ENCODE results near the gene MED27. TPM values are rescaled to one million over a fixed set of nuclear protein-coding genes. Genes with fewer than 3 reads are reported as not detected.

The MED27 gene
- total and polyA plus RNA-seq, 2 of the 4 experiments (the other 2 are of a cell fraction), result 50.2 to 63.4 TPM

DNA sequence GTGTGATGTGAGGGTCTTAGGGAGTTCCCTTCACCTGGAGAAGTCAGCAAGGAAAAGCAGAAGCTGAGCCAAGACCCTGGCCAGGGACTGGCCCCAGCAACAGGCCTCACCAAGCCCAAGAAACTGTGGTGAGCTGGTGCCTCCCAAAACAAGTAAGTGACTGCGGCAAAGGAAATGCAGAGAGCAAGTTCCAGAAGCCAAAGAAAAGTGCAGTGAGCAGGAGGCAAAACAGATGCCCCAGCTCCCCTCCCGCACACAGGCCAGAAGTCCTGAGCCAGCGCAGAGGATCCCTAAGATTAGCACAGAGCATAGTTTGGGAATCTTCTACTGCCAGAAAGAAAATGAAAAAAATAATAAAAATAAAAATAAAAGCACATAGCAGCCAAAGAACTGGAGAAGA, 13.2 kb downstream of the MED27 start:
- H2AFZ ChIP-seq (replicated peaks; ENCODE audit: low read length, poor library complexity), result no peak overlapping the region
- H3K18ac ChIP-seq (ENCODE audit: low read depth, low read length), result no peak overlapping the region
- no peak overlapping the region for H3K27ac ChIP-seq (ENCODE audit: insufficient read depth, low read length)
- BruUV-seq (replicated peaks), result no TSS peak
- WGBS, 2 experiments (ENCODE audit: extremely low coverage in 2 of 2, insufficient read length in 1 of 2), result 100% methylated on average over 1 of the region's 3 CpGs; no CpG with 5 or more reads in 1 of the 2 experiments
- no peak overlapping the region for H2AK9ac ChIP-seq (replicated peaks; ENCODE audit: low read depth, low read length, poor library complexity)
- H4K5ac ChIP-seq (ENCODE audit: low read depth, low read length), result no peak overlapping the region
- ATAC-seq (ENCODE audit: low read depth) (no peak), DNase-seq (no peak)
- H3K23ac ChIP-seq (ENCODE audit: low read depth, low read length), result no peak overlapping the region
- no peak overlapping the region for H3K4me2 ChIP-seq (ENCODE audit: low read depth, low read length)
- CTCF ChIA-PET, result no interaction called here
- H3K14ac ChIP-seq (replicated peaks; ENCODE audit: low read depth, low read length), result no peak overlapping the region
- H3K4ac ChIP-seq (ENCODE audit: low read depth, low read length), result no peak overlapping the region
- in situ Hi-C loops (cut with MboI; ENCODE audit: low sequenced_read_pairs) (no loop called here), dilution Hi-C loops (cut with HindIII; ENCODE audit: low sequenced_read_pairs, unreplicated experiment) (no loop called here), intact Hi-C loops (cut with micrococcal nuclease) (no loop called here)
- peaks cover 10% of the 10 kb centered on the region for H3K36me3 ChIP-seq (ENCODE audit: control insufficient read depth, insufficient read depth, low read length)
- TF ChIP-seq MAFK (IDR thresholded peaks at IDR 0.05; ENCODE audit: low read depth, low read length), result no peak
- TF ChIP-seq ELK1 (IDR thresholded peaks at IDR 0.05; ENCODE audit: borderline replicate concordance, low read depth, low read length), result no peak
- no peak for TF ChIP-seq MXI1 (IDR thresholded peaks at IDR 0.05; ENCODE audit: borderline replicate concordance, low read depth, low read length)
- no peak for TF ChIP-seq CEBPB (IDR thresholded peaks at IDR 0.05; ENCODE audit: low read depth, low read length)
- no peak for TF ChIP-seq NFE2L2 (IDR thresholded peaks at IDR 0.05; ENCODE audit: low read depth, low read length)
- TF ChIP-seq FOS (IDR thresholded peaks at IDR 0.05; ENCODE audit: low read depth, low read length), result no peak
- no peak for TF ChIP-seq RAD21 (IDR thresholded peaks at IDR 0.05; ENCODE audit: low read length)
- no peak for TF ChIP-seq MAZ (IDR thresholded peaks at IDR 0.05; ENCODE audit: borderline replicate concordance, low read depth, low read length)
- TF ChIP-seq, protein P1, sequence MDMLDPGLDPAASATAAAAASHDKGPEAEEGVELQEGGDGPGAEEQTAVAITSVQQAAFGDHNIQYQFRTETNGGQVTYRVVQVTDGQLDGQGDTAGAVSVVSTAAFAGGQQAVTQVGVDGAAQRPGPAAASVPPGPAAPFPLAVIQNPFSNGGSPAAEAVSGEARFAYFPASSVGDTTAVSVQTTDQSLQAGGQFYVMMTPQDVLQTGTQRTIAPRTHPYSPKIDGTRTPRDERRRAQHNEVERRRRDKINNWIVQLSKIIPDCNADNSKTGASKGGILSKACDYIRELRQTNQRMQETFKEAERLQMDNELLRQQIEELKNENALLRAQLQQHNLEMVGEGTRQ (IDR thresholded peaks at IDR 0.05; ENCODE audit: low read depth, low read length), result no peak
- TF ChIP-seq CHD1 (IDR thresholded peaks at IDR 0.05; ENCODE audit: low read depth, low read length), result no peak
- TF ChIP-seq POLR2A (IDR thresholded peaks at IDR 0.05; ENCODE audit: low read depth, low read length), result no peak
- TF ChIP-seq CTCF (conservative IDR thresholded peaks at IDR 0.05; ENCODE audit: low read depth, low read length), result no peak
- TF ChIP-seq RCOR1 (IDR thresholded peaks at IDR 0.05; ENCODE audit: insufficient replicate concordance, low read length), result no peak
- no peak for TF ChIP-seq RFX5 (IDR thresholded peaks at IDR 0.05; ENCODE audit: low read depth, low read length)
- TF ChIP-seq BHLHE40 (IDR thresholded peaks at IDR 0.05; ENCODE audit: low read depth, low read length), result no peak
- TF ChIP-seq SMC3 (IDR thresholded peaks at IDR 0.05; ENCODE audit: low read depth, low read length), result no peak
- POLR2A ChIA-PET (ENCODE audit: unreplicated experiment), result no interaction called here
- no peak overlapping the region for H2BK15ac ChIP-seq (ENCODE audit: low read depth, low read length)
- H3K56ac ChIP-seq (ENCODE audit: extremely low read depth, insufficient read depth, low read length), result no peak overlapping the region
- peaks cover 78% of the 10 kb centered on the region for H4K20me1 ChIP-seq (ENCODE audit: insufficient read depth, low read length)
- no peak overlapping the region for H2BK20ac ChIP-seq (ENCODE audit: low read depth, low read length)
- peaks cover 12% of the 10 kb centered on the region for H3K4me1 ChIP-seq (ENCODE audit: control insufficient read depth, insufficient read depth, low read length)
- no peak overlapping the region for H3K4me3 ChIP-seq (ENCODE audit: insufficient read depth, low read depth, low read length)
- no peak overlapping the region for H4K8ac ChIP-seq (ENCODE audit: low read depth in 2 of 2, low read length in 2 of 2)
- no peak overlapping the region for H4K91ac ChIP-seq (ENCODE audit: insufficient read depth, low read depth, low read length)
- no peak overlapping the region for H3K9ac ChIP-seq (ENCODE audit: low read depth, low read length)
- H2BK5ac ChIP-seq (ENCODE audit: low read depth, low read length, poor library complexity, severe bottlenecking), result no peak overlapping the region
- H3K27me3 ChIP-seq (ENCODE audit: control insufficient read depth, insufficient read depth, low read length), result no peaks in the 10 kb centered on the region
- peaks cover 20% of the 10 kb centered on the region for H3K9me1 ChIP-seq (ENCODE audit: insufficient read depth, low read length)
- H3K9me3 ChIP-seq (ENCODE audit: control insufficient read depth, insufficient read depth, low read length), result no peaks in the 10 kb centered on the region
- H3K79me1 ChIP-seq (ENCODE audit: low read depth in 1 of 2, low read length in 2 of 2), result peaks cover 62 to 99% of the 10 kb centered on the region in 2 experiments
- H2BK120ac ChIP-seq (ENCODE audit: low read depth, low read length), result no peak overlapping the region
- no peak overlapping the region for H2AK5ac ChIP-seq (ENCODE audit: low read depth, low read length)
